Fibroblast of skin of abdomen (primary cell): ENCODE results near the gene SPATS2L.

Experiments used
- DNase-seq: peaks from one replicate; pipeline ENCODE4 v3.0.0-alpha.2; 2013

SPATS2L gene

DNA sequence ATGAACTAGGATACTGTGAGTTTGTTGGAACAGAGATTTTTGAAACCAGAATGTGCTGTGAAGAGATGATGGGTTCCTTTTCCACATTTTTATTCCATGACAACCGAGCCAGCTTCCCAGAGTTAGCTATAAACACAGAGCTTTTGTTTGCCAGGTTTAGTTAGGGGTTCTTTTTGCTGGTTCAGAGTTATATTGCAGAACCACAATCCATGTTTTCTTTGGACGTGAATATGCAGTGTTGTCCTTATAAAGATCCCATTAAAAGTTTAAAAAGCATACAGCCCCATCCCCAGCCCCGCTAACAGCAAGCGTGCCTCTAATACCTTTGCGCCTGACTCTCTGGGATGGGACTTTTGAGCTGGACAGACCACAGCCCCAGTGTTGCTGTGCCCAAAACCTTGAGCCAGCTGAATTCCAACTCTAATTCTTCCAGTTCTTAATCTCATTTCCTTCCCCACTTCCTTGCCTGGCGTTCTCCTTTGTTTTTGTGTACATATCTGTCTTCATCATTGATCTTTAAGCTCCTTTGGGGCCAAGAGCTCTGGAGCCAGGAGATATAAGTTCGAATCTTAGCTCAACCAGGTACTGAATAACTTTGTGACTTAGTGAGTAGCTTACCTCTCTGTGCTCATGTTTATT, 72.3 kb downstream of the SPATS2L start:
- DNase-seq: peak; percentile 42

- no peak for DNase-seq
Measured at GRCh38 chr2:200379481-200380090, 73.1 kb downstream of the SPATS2L start.

DNA sequence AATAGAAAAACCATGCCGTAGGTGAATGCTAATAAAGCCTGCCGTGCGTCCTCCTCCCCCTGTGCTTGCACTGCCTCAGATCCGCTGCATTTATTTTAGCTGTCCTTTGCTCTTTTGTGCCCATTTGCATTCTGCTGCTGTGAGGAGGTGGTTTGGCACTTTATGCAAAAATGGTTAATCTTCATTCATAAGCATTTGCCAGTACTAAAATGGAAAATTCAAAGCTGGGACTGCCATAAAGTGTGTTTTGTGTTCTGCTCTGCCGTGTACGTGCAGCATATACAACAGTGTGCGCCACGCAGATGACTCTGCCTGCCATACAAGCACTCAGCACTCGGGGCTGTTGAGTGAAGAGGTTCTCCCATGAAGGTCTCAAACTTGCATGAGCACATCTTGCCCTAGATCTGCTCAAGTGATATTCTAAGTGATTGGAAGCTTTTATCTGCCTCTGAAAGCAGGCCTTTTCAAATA, 73.6 kb downstream of the SPATS2L start:
- no peak for DNase-seq

DNA sequence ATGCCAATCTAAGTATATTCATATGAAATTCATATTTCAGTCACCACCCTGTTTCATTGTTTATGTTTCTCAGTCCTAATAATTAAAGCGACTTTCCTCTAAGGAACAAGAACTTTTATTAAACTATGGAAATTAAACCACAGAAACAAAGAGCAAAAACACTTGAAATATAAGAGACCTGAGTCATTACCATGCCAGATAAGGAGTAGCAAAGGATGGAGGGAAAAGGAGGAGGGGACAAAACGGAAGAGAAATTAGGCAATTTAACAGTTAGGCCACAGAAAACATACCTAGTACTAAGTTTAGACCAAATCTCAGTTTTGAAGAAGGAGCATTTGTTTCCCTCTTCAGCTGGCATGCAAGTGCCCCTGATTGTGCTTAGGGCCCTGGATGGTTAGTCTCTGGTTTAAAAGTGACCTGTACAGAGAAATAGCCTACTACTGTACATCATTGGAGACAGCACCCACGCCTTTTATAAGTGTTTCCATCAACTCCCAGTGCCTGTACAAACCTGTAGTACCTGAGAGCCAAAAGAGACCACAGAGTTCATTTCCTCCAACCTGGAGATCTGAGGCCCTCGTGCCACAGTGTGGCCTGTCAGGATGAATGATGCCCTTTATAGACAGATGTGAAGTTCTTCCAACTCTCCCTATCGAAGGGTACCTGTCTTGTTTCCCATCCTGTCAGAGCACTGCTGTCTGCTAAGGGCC, 74.5 kb downstream of the SPATS2L start:
- peak; percentile 72 for DNase-seq

GRCh38 chr2:200382874-200383273, 76.4 kb downstream of the SPATS2L start:
- DNase-seq: no peak

DNA sequence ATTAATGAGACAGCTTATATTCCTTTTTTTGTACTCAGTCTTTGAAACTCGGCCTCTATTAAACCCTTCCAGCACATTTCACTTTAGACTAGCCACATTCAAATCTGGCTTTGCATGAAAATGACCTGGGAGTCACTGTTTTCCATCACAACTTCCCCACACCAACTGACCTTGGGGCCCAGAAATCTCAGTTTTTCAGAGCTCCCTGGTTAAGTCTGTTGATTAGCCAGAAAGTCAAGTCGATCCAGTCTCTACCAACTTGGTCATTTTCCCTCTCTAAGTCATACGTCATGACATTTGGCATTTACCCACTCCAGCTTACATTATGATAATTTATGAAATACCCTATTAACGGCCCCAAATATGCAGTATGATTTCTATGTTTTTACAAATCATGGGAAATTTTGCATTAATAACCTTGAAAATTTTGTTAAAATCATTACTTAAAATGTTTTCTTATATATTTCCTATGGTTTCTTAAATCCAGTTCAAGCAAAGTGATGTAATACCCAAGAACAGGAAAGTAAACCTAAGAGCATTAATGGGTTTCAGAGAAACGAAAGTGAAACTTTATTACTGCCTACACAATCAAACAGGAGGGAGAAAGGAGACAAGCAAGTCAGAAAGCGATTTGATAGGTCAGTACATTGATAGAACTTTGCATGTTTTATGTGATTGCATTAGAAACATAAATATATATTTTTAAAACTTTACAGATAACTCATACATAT, 77.1 kb downstream of the SPATS2L start:
- peak; percentile 66 for DNase-seq

DNA sequence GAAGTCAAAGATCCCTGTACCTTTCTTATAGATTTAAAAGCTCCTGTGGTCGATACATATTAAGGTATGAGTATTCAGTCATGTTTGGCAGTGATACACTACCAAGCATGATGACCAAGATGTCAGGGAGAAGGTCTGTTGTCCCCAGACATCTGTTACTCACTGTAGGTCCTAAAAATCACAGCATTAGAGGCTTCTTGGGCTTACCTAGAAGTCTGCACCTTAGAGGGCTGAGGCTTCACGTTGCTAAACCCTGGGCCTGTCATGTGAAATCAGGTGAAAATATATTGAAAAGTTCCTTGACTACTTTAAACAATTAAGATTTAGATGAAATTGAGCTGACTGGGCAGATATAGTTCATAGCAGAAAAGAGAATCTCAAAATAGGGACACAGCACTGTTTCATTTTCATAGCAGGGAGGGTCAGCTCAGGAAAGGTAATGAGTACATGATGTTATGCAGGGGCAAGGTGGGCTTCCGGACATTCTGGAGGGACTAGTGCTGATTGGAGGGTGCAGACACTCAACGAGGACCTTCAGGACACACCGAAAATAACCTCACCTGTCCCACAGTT, 78.7 kb downstream of the SPATS2L start:
- no peak for DNase-seq

DNA sequence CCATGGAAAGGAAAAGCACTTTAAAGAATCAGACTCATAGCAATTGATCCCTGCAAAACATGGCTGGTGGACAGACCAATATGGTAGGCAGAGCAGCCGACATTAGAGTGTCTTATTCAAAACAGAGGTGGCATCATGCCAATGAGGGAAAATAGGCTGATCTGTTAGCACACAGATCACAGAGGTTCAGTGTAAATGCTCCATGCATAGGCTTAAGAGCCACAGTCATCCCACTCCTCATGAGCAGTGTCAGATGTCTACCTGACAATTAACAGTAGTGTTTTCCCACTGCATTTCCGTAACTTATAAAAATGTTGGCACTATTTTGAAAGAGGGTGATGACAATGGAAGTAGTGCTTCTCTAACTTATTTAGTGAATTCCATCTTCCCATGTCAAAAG, 86.7 kb downstream of the SPATS2L start:
- DNase-seq: no peak

- DNase-seq: no peak
Measured at GRCh38 chr2:200394045-200394444, 87.6 kb downstream of the SPATS2L start.

GRCh38 chr2:200396781-200397242, 90.3 kb downstream of the SPATS2L start:
- no peak for DNase-seq

DNA sequence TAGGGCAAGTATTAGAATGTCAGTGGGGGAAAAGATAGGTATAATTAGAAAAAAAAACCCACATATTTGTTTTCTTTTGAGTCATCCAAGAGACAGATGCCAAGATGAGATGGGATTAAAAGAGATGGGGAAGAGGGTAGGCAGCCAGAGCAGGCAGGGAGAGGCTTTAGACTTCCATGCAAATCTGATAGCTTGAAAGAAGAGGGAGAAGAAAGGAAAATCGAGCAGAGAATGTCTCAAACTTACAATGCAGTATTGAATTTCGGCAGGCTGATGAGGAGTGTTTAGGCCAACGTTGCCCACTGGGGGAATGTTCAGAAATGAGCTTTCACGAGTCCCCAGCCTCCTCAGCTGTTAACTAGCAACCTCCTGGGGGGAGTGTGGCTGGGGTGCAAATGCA, 91.3 kb downstream of the SPATS2L start:
- peak; percentile 57 for DNase-seq

- peak; percentile 82 for DNase-seq
Measured at GRCh38 chr2:200399046-200399445, 92.6 kb downstream of the SPATS2L start.

DNA sequence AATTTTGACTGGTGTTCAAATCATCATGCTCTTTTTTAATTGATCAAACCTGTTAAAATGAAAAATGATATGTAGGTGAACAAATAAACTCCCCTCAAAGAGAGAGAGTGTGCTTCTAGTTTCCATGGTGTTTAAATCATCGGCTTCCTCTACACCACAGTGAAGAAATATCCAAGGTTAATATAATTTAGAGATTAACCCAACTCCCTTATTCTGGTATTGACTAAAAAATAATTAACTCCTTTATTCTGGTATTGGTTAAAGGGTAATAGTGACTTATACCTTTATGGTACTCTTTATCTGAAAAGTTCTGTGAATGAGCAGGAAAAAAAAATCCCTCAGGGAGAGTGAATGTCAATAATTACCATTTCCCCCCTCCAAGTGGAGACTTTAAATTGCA, 93.1 kb downstream of the SPATS2L start:
- DNase-seq: no peak

- DNase-seq: no peak
Measured at GRCh38 chr2:200403814-200404213, 97.3 kb downstream of the SPATS2L start.

DNA sequence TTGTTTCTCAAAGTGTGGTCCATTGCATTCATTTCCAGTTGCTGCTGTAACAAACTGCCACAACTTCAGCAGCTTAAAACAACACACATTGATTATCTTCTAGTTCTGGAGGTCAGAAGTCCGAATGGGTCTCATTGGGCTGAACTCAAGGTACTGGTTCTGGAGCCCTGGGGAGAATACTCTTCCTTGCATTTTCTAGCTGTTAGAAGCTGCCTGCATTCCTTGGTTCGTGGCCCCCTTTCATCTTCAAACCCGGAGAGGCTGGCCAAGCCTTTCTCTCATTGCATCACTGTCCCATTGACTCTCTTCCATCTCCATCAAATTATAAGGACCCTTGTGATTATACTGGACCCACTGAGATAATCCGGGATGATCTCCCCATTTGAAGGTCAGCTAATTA, 98.1 kb downstream of the SPATS2L start:
- DNase-seq: no peak

DNA sequence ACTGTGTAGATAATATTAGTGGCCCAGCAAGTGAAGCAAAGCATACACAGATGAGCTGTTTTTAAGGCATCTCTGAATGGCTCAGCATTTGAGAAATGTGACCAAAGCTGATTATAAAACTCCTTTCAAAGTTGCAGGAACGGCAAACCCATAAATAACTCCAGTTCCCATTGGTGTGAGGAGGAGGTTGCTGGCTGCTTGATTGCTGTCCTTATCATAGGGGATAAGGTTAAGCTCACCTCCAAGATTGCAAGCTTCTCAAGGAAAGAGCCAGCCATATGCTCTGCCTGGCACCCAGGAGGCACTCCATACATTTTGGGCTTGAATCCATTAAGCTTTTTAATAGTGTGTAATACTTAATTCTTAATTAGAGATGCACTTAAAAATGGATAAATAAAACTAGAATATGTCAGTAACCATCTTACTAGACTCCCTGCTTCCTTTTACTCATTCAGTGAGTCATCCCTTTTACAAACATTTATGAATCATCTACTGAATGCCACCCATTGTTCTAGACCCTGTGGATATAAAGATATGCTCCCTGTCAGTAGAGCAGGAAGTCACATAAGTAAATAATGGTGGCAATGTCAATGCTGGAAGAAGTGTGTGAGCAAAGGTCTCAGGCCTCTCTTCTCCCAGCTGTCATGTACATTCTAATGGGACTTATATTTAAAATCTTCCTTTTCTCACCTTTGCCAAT, 99.3 kb downstream of the SPATS2L start:
- DNase-seq: peak; percentile 87

DNA sequence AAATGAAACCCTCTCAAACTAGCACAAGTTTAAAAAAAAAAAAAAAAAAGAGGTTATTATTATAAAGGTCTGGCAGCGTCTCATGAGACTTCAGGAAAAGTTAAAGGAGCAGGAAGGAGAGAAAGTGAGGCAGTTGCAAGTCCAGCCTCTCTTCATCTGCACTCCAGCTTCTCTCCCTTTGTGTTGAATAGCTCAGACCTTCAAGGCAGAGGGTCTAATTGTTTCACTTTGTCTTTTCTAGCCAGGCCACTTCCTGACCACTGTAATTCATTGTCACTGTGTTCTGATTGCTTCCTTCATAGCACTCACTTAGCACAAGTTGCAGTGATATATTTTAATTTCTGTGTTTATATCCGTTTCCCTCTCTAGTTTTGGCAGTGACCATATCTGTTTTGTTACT, 99.9 kb downstream of the SPATS2L start:
- DNase-seq: no peak

- DNase-seq: peak; percentile 89
Measured at GRCh38 chr2:200408428-200409316, 102.2 kb downstream of the SPATS2L start.

GRCh38 chr2:200411831-200412230, 105.3 kb downstream of the SPATS2L start:
- DNase-seq: peak; percentile 72

GRCh38 chr2:200414367-200414766, 107.9 kb downstream of the SPATS2L start:
- DNase-seq: no peak

GRCh38 chr2:200415455-200415854, 109.0 kb downstream of the SPATS2L start:
- no peak for DNase-seq
